NCI-H2029 (cell line): ENCODE results near the gene BLZF1.
"Not testable (repeated sequence)": the region's sequence is repeated elsewhere in the genome, so short reads cannot be mapped to it uniquely, and the experiment has no call there.

Experiments
- DNase-seq: peaks from one replicate; lab custom pipeline; 2025; lab: John Stamatoyannopoulos, UW

Gene BLZF1, protein sequence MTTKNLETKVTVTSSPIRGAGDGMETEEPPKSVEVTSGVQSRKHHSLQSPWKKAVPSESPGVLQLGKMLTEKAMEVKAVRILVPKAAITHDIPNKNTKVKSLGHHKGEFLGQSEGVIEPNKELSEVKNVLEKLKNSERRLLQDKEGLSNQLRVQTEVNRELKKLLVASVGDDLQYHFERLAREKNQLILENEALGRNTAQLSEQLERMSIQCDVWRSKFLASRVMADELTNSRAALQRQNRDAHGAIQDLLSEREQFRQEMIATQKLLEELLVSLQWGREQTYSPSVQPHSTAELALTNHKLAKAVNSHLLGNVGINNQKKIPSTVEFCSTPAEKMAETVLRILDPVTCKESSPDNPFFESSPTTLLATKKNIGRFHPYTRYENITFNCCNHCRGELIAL

DNA sequence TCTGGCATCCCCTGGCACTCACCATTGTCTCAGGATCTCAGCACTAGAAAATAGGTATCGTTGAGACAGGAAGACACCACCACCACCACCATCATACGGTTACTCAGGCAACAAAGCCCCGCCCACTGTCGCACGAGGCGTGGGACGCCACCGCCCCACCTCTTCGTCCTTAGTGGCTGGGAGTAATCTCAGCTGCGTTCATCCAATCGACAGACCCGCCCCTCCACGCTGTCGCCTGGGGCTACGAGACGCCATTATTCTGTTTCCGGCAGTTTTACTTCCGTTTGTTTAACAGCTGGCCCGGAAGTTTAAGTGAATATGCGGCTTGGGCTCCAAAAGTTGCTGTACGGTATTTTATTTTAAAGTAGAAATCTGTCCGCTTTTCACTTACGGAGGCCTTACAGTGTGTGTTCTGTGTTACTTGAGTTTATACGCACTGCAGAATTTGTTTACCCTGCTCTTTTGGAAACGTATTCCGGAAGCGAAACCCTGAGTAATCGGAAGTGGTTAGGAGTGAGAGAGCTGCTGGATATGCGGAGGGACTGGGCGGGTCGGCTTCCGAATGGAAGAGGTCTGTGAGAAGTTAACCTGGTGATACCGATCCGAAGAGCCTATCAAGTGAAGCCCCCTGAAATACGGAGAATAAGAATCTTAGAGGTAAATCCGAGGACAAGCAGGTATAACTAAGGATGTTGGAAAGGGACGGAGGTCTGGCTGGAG lies at the start of gene BLZF1, which contains the start of gene NME7:
Gene BLZF1 (plus strand): TSS at position 510 of the 720 bp plus-strand sequence. CDS start 1,328 bp downstream, outside the sequence.
Gene NME7 (minus strand): TSS at position 112 of the 720 bp plus-strand sequence. CDS start 87 bp downstream, at position 25.
- DNase-seq: peak; percentile 91

DNA sequence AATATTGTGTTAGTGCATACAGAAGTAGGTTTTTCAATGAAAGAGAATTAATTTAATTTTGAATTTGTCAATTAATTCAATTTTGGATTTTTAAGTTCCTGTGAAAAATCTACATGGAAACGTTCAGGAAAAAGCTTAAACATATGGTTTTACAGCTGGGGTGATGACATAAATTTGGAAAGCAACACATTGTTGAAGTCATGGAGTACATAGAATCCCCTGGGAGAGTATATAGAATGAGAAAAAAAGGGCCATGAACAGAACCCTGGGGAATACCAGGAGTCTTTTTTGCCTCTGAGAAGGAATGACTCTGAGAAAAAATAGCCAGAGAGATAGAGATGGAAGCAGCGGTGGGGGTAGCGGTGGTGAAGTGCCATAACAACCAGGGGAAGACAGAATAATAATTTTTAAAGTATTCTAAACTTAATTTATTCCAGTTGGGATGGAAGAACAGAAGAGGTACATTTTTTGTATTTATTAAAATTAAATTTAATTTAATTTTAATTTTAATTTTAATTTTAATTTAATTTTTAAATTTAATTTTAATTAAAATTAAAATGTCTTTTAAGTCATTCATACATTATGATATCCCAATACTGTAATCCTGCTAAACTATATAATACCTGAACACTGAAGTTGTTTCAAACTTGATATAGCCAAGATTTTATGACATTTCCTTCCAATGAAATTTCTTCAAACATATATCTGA lies 49.3 kb upstream of the BLZF1 start:
- no peak for DNase-seq

DNA sequence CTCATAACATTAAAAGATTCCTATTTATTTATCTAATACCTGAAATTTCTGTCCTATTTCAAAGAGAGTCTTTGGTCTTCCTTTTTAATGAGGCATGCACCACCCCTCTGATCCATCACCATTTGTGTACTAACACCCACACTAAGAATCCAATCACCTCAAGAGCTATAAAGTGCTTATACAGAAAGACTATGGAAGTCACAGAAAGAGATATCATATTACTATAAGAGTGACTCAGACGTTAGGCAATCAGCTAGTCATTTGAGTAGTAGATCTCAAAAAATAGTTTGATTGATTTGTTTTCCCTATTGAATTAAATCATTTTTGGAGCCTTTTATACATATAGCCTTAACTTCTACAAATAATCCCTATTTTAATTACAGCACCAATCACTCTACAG lies 46.5 kb upstream of the BLZF1 start:
- DNase-seq: no peak

DNA sequence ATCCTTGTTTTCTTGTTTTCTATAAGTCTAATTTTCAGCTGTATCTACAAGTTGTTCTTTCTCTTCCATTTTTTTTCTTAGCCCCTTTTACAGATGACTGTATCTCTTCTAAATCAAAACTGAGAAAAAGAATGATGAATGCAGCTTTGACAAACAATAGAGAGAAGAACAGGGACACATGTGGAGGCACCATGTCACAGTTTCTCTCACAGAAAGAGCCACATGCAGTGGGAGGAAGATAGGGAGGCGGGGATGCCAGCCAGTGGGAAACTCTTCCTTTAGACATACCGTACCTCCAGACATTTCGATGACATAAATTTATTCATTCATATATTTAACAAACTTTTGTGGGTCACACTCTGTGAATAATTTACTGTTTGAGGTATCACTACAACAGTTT lies 45.9 kb upstream of the BLZF1 start:
- no peak for DNase-seq

DNA sequence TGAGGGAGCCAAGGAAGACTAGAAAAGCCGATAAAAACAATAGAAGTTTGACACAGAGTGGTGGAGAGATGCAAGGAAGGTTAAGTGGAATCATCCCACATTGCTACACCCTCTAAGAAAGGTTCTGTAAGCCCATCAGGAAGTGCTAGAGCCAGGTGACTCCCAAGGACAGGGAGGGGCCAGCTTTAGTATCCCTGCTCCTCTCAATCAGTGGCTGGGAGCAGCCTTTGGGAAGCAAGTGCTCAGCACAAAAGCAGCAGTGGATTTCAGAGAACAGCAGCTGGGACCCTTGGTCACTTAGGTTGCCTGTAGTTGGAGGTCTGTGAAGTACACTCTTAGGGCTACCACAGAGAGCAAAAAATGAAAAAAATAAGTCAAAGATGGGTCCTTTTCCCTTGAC lies 42.9 kb upstream of the BLZF1 start:
- DNase-seq: no peak

DNA sequence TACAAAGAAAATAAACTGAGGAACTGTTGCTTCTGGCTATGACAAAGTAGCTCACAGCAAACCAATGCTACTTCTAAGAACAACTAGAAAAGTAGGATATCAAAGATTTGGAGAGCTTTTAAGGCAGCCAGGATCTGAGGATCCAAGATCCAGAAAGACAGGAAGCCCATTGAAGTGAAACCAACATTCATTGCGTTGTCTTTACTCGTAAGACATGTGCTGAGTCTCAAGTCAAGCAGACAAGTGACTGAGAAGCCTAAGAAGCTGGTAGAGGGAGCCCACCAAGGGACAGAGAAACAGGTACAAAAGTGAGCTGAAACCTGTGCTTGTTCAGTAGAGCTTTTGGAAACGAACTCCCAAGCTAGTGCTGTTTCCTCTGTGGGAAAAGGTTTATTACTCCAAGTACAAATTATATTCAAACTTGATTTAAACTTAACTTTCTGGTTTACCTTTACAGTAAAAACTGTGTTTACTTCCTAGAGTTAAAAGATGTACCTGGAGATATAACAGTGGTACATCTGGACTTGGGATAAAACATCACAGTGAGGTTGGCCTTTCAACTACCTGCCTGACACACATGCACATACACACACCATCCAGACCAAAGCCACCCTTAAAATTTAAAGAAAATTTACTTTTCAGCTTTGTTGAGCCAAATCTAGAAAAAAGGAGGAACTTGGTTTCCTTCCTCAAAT lies 41.6 kb upstream of the BLZF1 start:
- no peak for DNase-seq

DNA sequence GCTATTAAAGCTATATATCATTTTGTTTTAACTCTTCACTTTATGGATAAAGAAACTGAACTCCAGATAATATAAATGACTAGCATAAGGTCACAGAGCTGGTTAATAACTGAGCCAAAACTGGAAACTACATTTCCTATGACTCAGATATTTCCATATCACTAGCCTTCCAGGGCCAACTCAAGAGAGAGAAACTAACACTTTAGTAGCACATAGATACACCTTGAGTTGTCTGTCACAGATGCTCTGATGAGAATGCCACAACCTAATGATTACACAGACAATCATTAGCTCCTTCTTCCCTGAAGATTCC lies 41.1 kb upstream of the BLZF1 start:
- DNase-seq: no peak

DNA sequence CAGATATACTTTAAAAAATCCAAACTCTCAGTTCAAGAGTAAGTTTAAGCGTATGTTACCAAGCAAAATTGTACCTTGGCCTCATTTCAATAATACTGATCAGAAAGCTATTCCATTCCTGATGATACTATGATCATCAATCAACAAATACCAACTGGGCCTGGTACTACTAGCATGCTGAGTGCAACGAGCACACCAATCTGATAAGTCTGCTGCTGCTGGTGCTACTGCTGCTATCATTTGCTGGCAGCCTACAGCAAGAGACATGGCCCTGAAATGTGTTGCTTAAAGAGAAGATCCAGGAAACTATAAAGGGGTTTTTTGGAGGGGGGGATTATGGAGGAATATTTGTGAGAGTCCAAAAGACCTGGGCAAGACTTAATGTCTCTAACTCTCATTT lies 40.1 kb upstream of the BLZF1 start:
- DNase-seq: no peak

DNA sequence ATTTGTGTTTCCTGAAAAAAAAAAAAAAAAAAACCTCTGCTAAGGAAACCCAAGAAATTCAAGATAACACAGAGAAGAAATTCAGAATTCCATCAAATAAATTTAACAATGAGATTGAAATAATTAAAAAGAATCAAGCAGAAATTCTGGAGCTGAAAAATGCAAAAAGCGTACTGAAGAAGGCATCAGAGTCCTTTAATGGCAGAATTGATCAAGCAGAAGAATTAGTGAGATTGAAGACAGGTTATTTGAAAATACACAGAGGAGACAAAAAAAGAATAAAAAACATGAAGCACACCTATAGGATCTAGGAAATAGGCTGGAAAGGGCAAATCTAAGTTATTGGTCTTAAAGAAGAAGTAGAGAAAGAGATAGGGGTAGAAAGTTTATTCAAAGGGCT lies 38.6 kb upstream of the BLZF1 start:
- no peak for DNase-seq

DNA sequence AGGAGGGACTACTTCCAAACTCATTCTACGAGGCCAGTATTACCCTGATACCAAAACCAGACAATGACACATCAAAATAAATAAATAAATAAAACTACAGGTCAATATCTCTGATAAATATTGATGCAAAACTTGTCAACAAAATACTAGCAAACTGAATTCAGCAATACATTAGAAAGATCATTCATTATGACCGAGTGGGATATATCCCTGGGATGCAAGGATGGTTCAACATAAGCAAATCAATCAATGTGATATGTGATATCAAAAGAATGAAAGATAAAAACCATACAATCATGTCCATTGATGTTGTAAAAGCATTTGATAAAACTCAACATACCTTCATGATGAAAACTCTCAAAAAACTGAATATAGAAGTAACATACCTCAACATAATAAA lies 37.1 kb upstream of the BLZF1 start:
- DNase-seq: no peak

DNA sequence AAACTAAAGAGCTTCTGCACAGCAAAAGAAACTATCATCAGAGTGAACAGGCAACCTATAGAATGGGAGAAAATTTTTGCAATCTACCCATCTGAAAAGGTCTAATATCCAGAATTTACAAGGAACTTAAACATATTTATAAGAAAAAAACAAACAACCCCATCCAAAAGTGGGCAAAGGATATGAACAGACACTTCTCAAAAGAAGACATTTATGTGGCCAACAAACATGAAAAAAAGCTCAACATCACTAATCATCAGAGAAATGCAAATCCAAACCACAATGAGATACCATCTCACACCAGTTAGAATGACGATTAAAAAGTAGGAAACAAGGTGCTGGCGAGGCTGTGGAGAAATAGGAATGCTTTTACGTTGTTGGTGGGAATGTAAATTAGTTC lies 33.3 kb upstream of the BLZF1 start:
- DNase-seq: not testable (repeated sequence)

DNA sequence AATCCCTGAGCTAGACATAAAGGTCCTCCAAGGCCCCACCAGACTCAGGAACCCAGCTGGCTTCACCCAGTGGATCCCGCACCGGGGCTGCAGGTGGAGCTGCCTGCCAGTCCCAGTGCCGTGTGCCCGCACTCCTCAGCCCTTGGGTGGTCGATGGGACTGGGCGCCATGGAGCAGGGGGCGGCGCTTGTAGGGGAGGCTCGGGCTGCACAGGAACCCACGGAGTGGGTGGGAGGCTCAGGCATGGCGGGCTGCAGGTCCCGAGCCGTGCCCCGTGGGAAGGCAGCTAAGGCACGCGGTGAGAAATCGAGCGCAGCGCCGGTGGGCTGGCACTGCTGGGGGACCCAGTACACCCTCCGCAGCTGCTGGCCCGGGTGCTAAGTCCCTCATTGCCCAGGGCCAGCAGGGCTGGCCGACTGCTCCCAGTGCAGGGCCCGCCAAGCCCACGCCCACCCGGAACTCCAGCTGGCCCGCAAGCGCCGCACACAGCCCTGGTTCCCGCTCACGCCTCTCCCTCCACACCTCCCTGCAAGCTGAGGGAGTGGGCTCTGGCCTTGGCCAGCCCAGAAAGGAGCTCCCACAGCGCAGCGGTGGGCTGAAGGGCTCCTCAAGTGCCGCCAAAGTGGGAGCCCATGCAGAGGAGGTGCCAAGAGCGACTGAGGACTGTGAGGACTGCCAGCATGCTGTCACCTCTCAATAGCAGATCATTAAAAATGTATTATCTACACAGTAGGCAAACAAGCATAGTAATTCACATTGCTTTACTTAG lies 30.9 kb upstream of the BLZF1 start:
- DNase-seq: not testable (repeated sequence)

DNA sequence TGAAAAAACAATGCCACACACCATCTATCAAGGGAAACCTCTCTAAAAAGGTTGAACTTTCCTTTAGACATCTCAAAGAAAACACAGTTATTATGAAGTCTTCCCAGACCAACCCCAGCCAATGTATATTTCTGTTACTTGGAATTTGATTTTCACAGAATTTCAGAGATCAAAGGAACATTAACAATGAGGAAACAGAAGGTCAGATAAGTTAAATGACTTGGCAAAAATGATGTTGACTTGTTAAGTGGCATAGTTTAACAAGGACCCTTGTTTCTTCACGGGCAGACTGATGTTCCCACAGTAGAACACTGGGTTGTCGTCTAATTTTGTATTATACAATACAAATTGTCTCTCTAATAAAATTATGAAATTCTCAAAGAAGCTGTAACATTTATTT lies 29.4 kb upstream of the BLZF1 start:
- no peak for DNase-seq

DNA sequence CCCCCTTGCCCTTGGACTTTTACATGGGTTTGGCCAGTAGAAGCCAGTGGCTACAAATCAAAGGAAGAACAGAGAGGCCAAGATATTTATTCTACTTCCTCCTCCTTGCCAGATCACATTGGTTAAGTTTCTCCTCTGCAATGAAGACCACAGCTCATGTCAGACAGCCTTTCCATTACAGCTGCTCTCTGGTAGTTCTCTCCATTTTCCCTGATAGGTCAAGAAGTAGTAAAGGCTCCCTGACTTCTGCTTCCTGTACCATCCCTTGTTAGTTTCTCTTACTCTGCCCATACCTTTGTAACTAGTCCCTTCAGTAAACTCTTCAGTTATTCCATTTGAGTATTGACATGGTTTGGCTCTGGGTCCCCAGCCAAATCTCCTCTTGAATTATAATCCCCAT lies 28.2 kb upstream of the BLZF1 start:
- no peak for DNase-seq

DNA sequence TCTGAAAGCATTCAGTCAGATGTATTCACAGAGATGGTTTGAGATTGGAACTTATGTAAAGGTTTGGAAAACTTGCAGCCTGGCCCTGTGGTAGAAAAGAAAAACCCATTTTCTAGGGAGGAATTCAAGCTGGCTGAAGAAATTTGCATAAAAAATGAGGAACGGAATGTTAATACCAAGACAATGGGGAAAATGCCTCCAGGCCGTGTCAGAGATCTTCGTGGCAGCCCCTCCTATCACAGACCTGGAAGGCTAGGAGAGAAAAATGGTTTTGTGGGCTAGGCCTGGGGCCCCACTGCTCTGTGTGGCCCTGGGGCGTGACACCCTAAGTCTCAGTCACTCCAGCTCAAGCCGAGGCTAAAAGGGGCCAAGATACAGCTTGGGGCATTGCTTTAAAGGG lies 27.1 kb upstream of the BLZF1 start:
- no peak for DNase-seq

DNA sequence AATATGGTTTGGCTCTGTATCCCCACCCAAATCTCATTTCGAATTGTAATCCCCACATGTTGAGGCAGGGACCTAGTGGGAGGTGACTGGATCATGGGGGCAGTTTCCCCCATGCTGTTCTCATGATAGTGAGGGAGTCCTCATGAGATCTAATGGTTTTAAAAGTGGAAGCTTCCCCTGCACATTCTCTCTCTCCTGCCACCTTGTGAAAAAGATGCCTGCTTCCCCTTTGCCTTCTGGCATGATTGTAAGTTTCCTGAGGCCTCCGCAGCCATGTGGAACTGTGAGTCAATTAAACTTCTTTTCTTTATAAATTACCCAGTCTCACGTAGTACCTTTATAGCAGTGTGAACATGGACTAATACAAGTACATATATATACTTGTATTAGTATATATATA lies 25.9 kb upstream of the BLZF1 start:
- DNase-seq: not testable (repeated sequence)

DNA sequence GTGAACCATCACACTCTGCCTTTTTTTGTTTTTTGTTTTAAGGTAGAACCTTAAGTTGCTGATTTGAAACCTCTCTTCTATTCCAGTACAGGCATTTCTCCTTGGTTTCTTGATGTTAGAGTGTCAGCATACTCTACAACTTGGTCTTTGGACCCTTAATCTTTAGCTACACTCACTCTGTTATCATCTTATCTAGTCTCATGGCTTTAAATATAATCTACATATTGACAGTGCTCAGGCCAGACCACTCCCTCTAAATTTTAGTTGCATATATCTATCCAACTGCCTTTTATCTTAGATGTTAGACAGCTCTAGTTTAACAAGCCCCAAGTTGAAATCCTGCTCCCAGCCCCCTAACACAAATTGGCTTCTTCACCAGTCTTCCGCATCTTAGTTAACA lies 22.5 kb upstream of the BLZF1 start:
- DNase-seq: no peak

DNA sequence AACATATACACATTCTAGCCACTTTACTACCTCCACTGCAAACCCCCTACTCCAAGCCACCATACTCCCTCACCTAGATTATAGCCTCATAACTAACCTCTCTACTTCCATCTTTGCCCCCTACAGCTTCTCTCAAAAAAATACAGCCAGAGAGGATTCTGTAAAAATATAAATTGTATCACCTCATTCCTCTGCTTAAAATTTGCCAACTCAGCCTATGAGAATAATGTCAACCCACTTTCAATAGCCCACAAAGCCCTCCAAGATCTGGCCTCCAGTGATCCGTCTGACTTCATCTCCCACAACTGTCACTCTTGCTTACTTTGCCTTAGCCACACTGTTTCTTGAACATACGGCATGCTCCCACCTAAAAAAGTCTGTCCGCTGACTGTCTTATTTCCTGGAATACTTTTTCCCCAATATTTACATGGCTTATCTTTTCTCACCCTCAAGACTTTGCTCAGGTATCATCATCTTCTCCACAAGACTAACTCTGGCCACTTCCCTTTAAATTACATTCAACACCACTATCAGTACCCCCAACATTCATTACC lies 21.9 kb upstream of the BLZF1 start:
- DNase-seq: no peak

DNA sequence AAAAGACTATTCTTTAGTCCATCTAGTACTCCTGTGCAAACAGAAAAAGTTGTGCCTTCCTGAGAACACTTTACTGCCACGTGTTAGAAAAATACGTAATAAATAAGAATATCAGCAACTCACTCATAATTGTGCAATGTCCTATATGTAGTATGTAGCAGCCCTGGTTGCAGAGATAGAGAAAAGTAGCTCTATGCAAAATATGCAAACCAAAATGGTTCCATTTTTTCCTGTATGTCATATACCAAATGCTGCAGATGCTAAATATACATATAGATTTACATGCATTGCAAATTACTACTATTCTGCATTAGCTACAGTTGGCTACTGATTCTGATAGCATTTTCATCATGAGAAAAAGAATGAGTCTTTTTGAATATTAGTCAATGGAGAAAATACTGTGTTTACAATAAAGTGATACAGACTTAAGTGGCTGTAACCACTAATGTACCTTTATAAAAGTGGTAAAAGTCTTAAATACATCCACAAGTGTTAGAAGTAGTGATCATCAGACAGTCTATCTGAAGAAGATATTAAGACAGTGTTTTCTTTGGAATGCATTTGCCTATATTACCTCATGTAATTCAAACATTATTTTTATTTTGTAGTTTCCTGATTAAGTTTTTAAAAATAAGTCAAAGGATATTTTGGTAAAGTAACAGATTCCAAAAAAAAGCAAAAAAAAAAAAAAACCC lies 20.2 kb upstream of the BLZF1 start:
- no peak for DNase-seq

DNA sequence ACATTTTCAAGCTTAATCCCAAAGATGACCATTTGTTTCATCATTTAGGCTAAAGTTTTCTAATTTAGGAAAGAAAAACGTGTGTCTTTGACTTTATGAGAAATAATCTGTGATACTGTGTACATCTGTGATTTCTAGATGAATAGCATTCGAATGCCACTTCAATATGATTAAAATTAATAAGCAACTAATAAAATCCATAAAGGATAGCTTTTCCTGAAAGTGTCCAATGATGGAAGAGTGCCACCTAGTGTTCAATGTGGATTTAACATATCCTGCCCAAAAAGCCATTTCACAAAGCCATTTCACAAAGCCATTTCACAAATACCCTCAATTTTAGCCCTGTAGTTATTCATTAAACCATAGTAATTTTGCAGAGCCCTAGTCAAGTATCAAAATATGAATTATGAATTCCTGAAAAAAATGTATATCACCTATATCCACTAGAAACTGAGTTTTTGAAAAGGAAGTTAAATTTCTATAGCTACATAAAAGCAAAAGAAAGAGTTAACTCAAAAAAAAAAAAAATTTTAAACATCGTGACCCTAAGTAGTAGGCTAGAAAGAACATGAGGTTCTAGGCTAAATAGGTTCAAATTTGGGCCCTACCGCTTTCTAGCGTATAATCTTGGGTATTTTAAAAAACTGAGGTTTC lies 19.5 kb upstream of the BLZF1 start:
- peak; percentile 14 for DNase-seq
